ENCODE measurements around the gene FAM107B. TPM values are rescaled to one million over a fixed set of nuclear protein-coding genes. Genes with fewer than 3 reads are reported as not detected.

FAM107B gene
- total RNA-seq, 1 experiment from 2014 or later: 61.6 TPM

GRCh38 chr10:14531974-14532373, 242.7 kb downstream of the FAM107B start:
- Histone ChIP-seq H3K9me3 (ENCODE audit: low read depth, low read length, poor library complexity, severe bottlenecking) (no peaks in the 10 kb centered on the region), H3K27ac (ENCODE audit: low read depth, low read length, poor library complexity, severe bottlenecking) (no peak overlapping the region), H3K27me3 (replicated peaks; ENCODE audit: insufficient read depth, low read depth, low read length, poor library complexity) (no peaks in the 10 kb centered on the region), H3K4me1 (ENCODE audit: insufficient read depth, low read length, poor library complexity, severe bottlenecking) (no peaks in the 10 kb centered on the region), H3K36me3 (ENCODE audit: insufficient read depth, low read length, poor library complexity, severe bottlenecking) (peaks cover 7% of the 10 kb centered on the region), H3K4me3 (ENCODE audit: low read depth, low read length, poor library complexity, severe bottlenecking) (no peak overlapping the region)
- TF ChIP-seq CTCF (conservative IDR thresholded peaks at IDR 0.05; ENCODE audit: low read depth, low read length): no peak
- TF ChIP-seq EZH2 (IDR thresholded peaks at IDR 0.05; ENCODE audit: borderline replicate concordance, low read depth, low read length, poor library complexity, severe bottlenecking): no peak
- CTCF ChIA-PET: no interaction called here
- BruUV-seq (replicated peaks): no TSS peak
- intact Hi-C loops (cut with micrococcal nuclease; ENCODE audit: unreplicated experiment): loop anchor here (10.0 kb wide), 1 partner anchor 443 kb away; no protein-coding TSS in a partner anchor
- DNase-seq (ENCODE audit: low spot score): no peak
- POLR2A ChIA-PET (ENCODE audit: low non-redundant PET): no interaction called here

GRCh38 chr10:14530465-14530864, 244.2 kb downstream of the FAM107B start:
- H3K36me3 ChIP-seq (ENCODE audit: insufficient read depth, low read length, poor library complexity, severe bottlenecking): peaks cover 7% of the 10 kb centered on the region
- TF ChIP-seq EZH2 (IDR thresholded peaks at IDR 0.05; ENCODE audit: borderline replicate concordance, low read depth, low read length, poor library complexity, severe bottlenecking) (no peak), CTCF (conservative IDR thresholded peaks at IDR 0.05; ENCODE audit: low read depth, low read length) (no peak)
- no peaks in the 10 kb centered on the region for H3K27me3 ChIP-seq (replicated peaks; ENCODE audit: insufficient read depth, low read depth, low read length, poor library complexity)
- H3K4me1 ChIP-seq (ENCODE audit: insufficient read depth, low read length, poor library complexity, severe bottlenecking): no peaks in the 10 kb centered on the region
- BruUV-seq (replicated peaks): no TSS peak
- no peaks in the 10 kb centered on the region for H3K9me3 ChIP-seq (ENCODE audit: low read depth, low read length, poor library complexity, severe bottlenecking)
- DNase-seq (ENCODE audit: low spot score): no peak
- no peak overlapping the region for H3K4me3 ChIP-seq (ENCODE audit: low read depth, low read length, poor library complexity, severe bottlenecking)
- intact Hi-C loops (cut with micrococcal nuclease; ENCODE audit: unreplicated experiment): loop anchor here (10.0 kb wide), 1 partner anchor 444 kb away; no protein-coding TSS in a partner anchor
- ChIA-PET CTCF (no interaction called here), POLR2A (ENCODE audit: low non-redundant PET) (no interaction called here)
- no peak overlapping the region for H3K27ac ChIP-seq (ENCODE audit: low read depth, low read length, poor library complexity, severe bottlenecking)

GRCh38 chr10:14529351-14529750, 245.3 kb downstream of the FAM107B start:
- DNase-seq (ENCODE audit: low spot score): no peak
- BruUV-seq (replicated peaks): TSS peak; percentile 17
- CTCF ChIA-PET: interaction anchor here (0.6 kb wide), 1 partner anchor 218 kb away, joined by 3 read pairs; no protein-coding TSS in a partner anchor
- H3K4me1 ChIP-seq (ENCODE audit: insufficient read depth, low read length, poor library complexity, severe bottlenecking): no peaks in the 10 kb centered on the region
- H3K4me3 ChIP-seq (ENCODE audit: low read depth, low read length, poor library complexity, severe bottlenecking): no peak overlapping the region
- H3K36me3 ChIP-seq (ENCODE audit: insufficient read depth, low read length, poor library complexity, severe bottlenecking): peaks cover 7% of the 10 kb centered on the region
- H3K27me3 ChIP-seq (replicated peaks; ENCODE audit: insufficient read depth, low read depth, low read length, poor library complexity): no peaks in the 10 kb centered on the region
- no peak overlapping the region for H3K27ac ChIP-seq (ENCODE audit: low read depth, low read length, poor library complexity, severe bottlenecking)
- no peaks in the 10 kb centered on the region for H3K9me3 ChIP-seq (ENCODE audit: low read depth, low read length, poor library complexity, severe bottlenecking)
- POLR2A ChIA-PET (ENCODE audit: low non-redundant PET): no interaction called here
- intact Hi-C loops (cut with micrococcal nuclease; ENCODE audit: unreplicated experiment): no loop called here
- TF ChIP-seq CTCF (conservative IDR thresholded peaks at IDR 0.05; ENCODE audit: low read depth, low read length) (no peak), EZH2 (IDR thresholded peaks at IDR 0.05; ENCODE audit: borderline replicate concordance, low read depth, low read length, poor library complexity, severe bottlenecking) (no peak)
